OCI-LY3 (cell line): ENCODE data around the gene ABCB6.
A peak's percentile ranks its signal among the peaks of the same experiment; 100 is the strongest.
"Not testable (repeated sequence)": the region's sequence is repeated elsewhere in the genome, so short reads cannot be mapped to it uniquely, and the experiment has no call there.

Experiments
- H2AFZ ChIP-seq: fragments of 200-600, 300-600 bp; shearing (Covaris generic); 2 replicates; pipeline ENCODE4 v1.6.0; 2014; ENCODE audit warnings: antibody characterized with exemption, low read depth, low read length
- H3K27ac ChIP-seq: fragments of 200-600, 300-600 bp; sonication (generic); 2 replicates; pipeline ENCODE4 v1.5.1; 2014; ENCODE audit warnings: mild to moderate bottlenecking, low read length, moderate library complexity, mixed read lengths
- H3K27me3 ChIP-seq: fragments of 200-600, 300-600 bp; sonication (generic); 2 replicates; pipeline ENCODE4 v1.6.1; 2014; ENCODE audit warnings: low read depth, low read length, mixed read lengths
- H3K36me3 ChIP-seq: fragments of 200-600, 300-600 bp; sonication (generic); replicated peaks from 2 replicates; pipeline ENCODE3; 2014; ENCODE audit warnings: low read depth, low read length, mixed read lengths
- H3K4me1 ChIP-seq: fragments of 300-600, 200-600 bp; sonication (generic); 2 replicates; pipeline ENCODE4 v1.6.1; 2014; ENCODE audit warnings: low read length, mixed read lengths
- H3K4me2 ChIP-seq: fragments of 200-600, 300-600 bp; sonication (generic); 2 replicates; pipeline ENCODE4 v1.6.1; 2014; ENCODE audit warnings: low read length, mixed read lengths
- H3K4me3 ChIP-seq: fragments of 300-600, 200-600 bp; sonication (generic); 2 replicates; pipeline ENCODE4 v1.5.1; 2014; ENCODE audit warnings: antibody characterized with exemption, mild to moderate bottlenecking, low read length, moderate library complexity
- H3K79me2 ChIP-seq: fragments of 300-600, 200-600 bp; shearing (Covaris generic); 2 replicates; pipeline ENCODE4 v1.6.1; 2014; ENCODE audit warnings: mild to moderate bottlenecking, low read length, mixed read lengths
- H3K9ac ChIP-seq: fragments of 300-600, 200-600 bp; shearing (Covaris generic); 2 replicates; pipeline ENCODE4 v1.6.0; 2014; ENCODE audit warnings: mild to moderate bottlenecking, low read length, moderate library complexity
- H3K9me3 ChIP-seq: fragments of 200-600, 300-600 bp; shearing (Covaris generic); 2 replicates; pipeline ENCODE4 v1.6.1; 2014; ENCODE audit warnings: low read length, mixed read lengths; ENCODE audit not compliant: insufficient read depth
- H4K20me1 ChIP-seq: fragments of 200-600, 300-600 bp; sonication (generic); 2 replicates; pipeline ENCODE4 v1.6.1; 2016; ENCODE audit warnings: low read length, mixed read lengths; ENCODE audit not compliant: insufficient read depth
- CTCF ChIP-seq: fragments of 200-600, 300-600 bp; sonication (generic); IDR thresholded peaks from 2 replicates; pipeline ENCODE4 v1.5.1; 2014; ENCODE audit warnings: antibody characterized with exemption, low read length, low read depth
- EZH2phosphoT487 ChIP-seq: fragments of 200-600 bp; shearing (Covaris generic); IDR thresholded peaks from 2 replicates; pipeline ENCODE4 v1.6.1; 2018; ENCODE audit warnings: antibody characterized with exemption, mixed run types, low read depth

The ABCB6 gene

GRCh38 chr2:219205981-219206327 is 12.8 kb downstream of the ABCB6 start:
- Histone ChIP-seq H3K4me2 (peak overlapping the region; percentile 92), H3K36me3 (no peaks in the 10 kb centered on the region), H3K79me2 (no peaks in the 10 kb centered on the region), H3K27me3 (no peaks in the 10 kb centered on the region), H2AFZ (peak overlapping the region; percentile 77), H3K9ac (peak overlapping the region; percentile 86), H3K27ac (peak overlapping the region; percentile 67), H3K4me1 (peaks cover 7% of the 10 kb centered on the region), H3K9me3 (no peaks in the 10 kb centered on the region), H3K4me3 (peak overlapping the region; percentile 91), H4K20me1 (no peaks in the 10 kb centered on the region)
- TF ChIP-seq CTCF (no peak), EZH2phosphoT487 (no peak)

- Histone ChIP-seq H3K4me3 (no peak overlapping the region), H2AFZ (no peak overlapping the region), H3K79me2 (no peaks in the 10 kb centered on the region), H4K20me1 (no peaks in the 10 kb centered on the region), H3K36me3 (no peaks in the 10 kb centered on the region), H3K27ac (no peak overlapping the region), H3K27me3 (no peaks in the 10 kb centered on the region), H3K4me1 (peaks cover 7% of the 10 kb centered on the region), H3K9me3 (no peaks in the 10 kb centered on the region), H3K9ac (no peak overlapping the region), H3K4me2 (no peak overlapping the region)
- TF ChIP-seq CTCF (no peak), EZH2phosphoT487 (no peak)
Measured at GRCh38 chr2:219205165-219205538, 13.6 kb downstream of the ABCB6 start.

- Histone ChIP-seq H3K9me3 (no peaks in the 10 kb centered on the region), H4K20me1 (no peaks in the 10 kb centered on the region), H3K9ac (no peak overlapping the region), H3K36me3 (no peaks in the 10 kb centered on the region), H3K4me1 (peaks cover 7% of the 10 kb centered on the region), H3K27ac (no peak overlapping the region), H3K27me3 (no peaks in the 10 kb centered on the region), H2AFZ (no peak overlapping the region), H3K4me3 (no peak overlapping the region), H3K4me2 (no peak overlapping the region), H3K79me2 (no peaks in the 10 kb centered on the region)
- TF ChIP-seq CTCF (no peak), EZH2phosphoT487 (no peak)
Measured at GRCh38 chr2:219204425-219205164, 14.2 kb downstream of the ABCB6 start.

- H3K4me3 ChIP-seq, H3K4me1 ChIP-seq, H4K20me1 ChIP-seq, H3K27me3 ChIP-seq, H3K79me2 ChIP-seq, H3K9ac ChIP-seq, H2AFZ ChIP-seq, H3K4me2 ChIP-seq, H3K9me3 ChIP-seq, H3K36me3 ChIP-seq, H3K27ac ChIP-seq: not testable (repeated sequence)
Measured at GRCh38 chr2:219201331-219201730, 17.4 kb downstream of the ABCB6 start.

GRCh38 chr2:219200502-219201326 is 18.0 kb downstream of the ABCB6 start:
- H2AFZ ChIP-seq, H3K4me2 ChIP-seq: not testable (repeated sequence)

More at GRCh38 chr2:219200502-219201326, 18.0 kb downstream of the ABCB6 start:
- not testable (repeated sequence) for H3K4me1 ChIP-seq, H3K27me3 ChIP-seq, H3K79me2 ChIP-seq, H3K9me3 ChIP-seq, H4K20me1 ChIP-seq, H3K36me3 ChIP-seq, H3K4me3 ChIP-seq, H3K27ac ChIP-seq, H3K9ac ChIP-seq
